ENCODE measurements around the gene MUC2. TPM values are rescaled to one million over a fixed set of nuclear protein-coding genes. Genes with fewer than 3 reads are reported as not detected.

The MUC2 gene
- total RNA-seq: not detected in 2 replicates

DNA sequence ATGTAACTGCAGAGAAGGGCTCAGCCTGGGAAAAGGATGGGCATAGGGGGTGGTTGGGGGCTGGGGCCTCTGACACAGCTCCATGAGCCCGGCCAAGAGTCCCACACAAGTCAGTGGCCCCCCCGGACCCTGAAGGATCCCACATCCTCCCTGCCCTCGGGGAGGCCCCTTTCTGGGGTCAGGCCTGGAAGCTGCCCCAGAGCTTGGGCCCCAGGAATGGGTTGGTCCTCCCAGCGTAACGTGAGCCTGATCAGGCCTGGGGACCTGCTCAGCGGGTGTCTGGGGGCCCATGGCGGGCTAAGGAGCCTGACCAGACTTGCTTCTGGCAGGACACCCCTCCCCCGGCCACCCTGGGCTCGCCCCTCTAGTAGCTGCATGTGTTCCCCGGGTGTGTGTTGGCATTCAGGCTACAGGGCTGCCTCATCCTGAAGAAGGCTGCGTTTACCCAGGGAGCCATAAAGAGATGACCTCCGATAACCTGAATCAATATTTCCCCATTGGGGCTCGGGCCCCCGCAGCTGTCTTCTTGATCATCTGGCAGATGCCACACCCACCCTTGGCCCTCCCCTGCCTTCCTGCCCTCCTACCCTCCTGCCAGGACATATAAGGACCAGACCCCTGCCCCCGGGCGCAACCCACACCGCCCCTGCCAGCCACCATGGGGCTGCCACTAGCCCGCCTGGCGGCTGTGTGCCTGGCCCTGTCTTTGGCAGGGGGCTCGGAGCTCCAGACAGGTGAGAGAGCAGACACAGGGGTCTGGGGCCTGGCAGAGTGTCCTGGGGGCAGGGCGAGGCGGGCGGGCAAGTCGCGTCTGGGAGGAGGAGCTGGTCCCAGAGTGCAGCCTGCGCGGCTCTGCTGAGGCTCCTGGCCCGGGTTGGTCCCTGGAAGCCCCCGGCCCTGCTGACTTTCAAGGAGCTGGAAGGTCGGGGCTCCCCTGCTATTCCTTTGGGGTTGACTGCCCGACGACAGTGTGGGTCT, at the start of gene MUC2:
Gene MUC2 (plus strand): TSS at position 631 of the 978 bp plus-strand sequence.

DNA sequence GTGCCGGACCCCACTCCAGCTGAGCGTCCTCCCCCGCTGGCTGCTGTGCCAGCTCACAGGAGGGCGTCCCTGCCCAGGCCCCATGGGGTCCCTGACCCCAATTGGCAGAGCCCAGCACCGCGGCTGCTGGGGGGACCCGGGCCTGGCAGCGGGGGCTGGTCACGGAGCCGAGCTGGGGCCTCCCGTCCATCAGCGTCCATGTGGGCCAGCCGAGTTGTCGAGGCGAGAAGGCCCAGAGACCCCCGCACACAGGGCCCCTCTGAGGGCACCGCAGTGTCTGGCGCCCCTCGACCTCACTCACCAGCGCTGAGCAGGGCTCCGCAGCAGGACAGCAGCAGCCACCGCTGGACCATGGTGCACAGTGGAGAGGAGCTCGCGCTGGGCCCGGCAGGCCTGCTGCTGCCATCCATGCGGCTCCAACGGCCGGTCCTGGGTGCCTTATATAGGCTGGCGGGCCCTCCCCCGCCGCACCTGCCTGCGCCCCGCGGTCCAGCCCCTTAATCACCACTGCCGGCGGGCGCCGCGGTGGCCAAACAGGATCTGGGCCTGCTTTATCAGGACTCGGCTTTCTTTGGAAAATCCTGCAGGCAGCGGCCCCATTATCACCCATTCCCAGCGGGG, 38.3 kb upstream of the MUC2 start, which contains the start of gene MUC6:
Gene MUC6 (minus strand): TSS at position 416 of the 621 bp plus-strand sequence. CDS start 63 bp downstream, at position 353.

Other genes starting within 250 kb of the MUC2 start
- 2.4 and 3.0 TPM in 2 replicates for gene CRACR2B, start 247.0 kb upstream of the MUC2 start, total RNA-seq
- gene CD151, start 241.9 kb upstream of the MUC2 start, total RNA-seq: 323 and 365 TPM in 2 replicates
- 149 and 226 TPM in 2 replicates for gene POLR2L, start 232.3 kb upstream of the MUC2 start, total RNA-seq
- 89.6 and 96.4 TPM in 2 replicates for gene TSPAN4, start 232.0 kb upstream of the MUC2 start, total RNA-seq
- gene CHID1, start 164.1 kb upstream of the MUC2 start, total RNA-seq: 105 and 107 TPM in 2 replicates
- 33.8 and 39.9 TPM in 2 replicates for gene AP2A2, start 149.0 kb upstream of the MUC2 start, total RNA-seq
- gene MUC6, start 38.2 kb upstream of the MUC2 start, total RNA-seq: not detected in 2 replicates
- not detected in 2 replicates for gene MUC5AC, start 83.1 kb downstream of the MUC2 start, total RNA-seq
- not detected in 2 replicates for gene MUC5B, start 148.2 kb downstream of the MUC2 start, total RNA-seq
- gene TOLLIP, start 234.8 kb downstream of the MUC2 start, total RNA-seq: 68.9 and 70.7 TPM in 2 replicates

All from airway epithelial cell (primary cell).